ENCODE measurements around the gene APBB2. TPM values are rescaled to one million over a fixed set of nuclear protein-coding genes. Genes with fewer than 3 reads are reported as not detected.

APBB2 gene
- total and polyA plus RNA-seq, 10 of the 15 experiments (the other 5 are each of a cell fraction or from before 2014, with no cell fraction given) = 2.7 to 24.6 (median 19.0) TPM

DNA sequence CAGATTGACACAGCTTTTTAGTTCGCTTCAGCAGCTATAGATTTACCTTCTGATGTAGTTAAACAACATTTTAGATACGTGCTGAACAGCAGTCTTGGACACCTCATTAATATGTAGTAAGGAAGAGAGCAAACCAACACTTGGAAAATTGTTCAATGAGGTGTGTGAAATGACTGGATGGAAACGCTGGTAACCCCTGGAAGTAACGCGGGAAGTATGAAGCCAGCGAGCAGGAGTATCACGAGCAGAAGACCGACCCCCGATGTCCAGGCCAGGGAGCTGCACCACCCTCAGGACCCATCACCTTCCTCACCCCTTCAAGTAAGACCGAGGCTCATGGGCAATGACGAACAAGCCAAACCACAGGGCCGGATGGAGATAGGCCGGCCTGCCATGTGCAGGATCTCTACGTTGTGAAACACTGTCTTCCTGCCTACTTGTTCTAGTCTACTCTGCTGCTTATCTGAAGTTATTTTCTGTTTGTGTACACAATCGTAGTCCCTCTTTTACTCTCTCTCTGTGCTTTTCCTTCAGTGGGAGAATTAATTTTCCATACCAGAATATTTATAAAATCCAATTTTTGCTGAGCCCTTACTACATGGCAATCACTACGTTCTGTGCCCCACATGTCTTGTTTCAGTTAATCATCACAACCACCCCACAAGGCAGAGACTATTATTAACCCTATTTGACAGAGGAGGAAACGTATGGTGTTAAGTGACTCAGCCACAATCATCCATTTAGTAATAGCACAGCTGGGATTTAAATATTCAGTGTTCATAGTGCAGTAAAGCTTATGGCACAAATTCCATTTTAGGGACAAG lies 221.7 kb downstream of the APBB2 start (continued):
- TF ChIP-seq MAX (IDR thresholded peaks at IDR 0.05; ENCODE audit: low read depth, low read length) (0 out of 2 replicates have a peak, but pooled peaks have one; percentile 17), FOXK2 (IDR thresholded peaks at IDR 0.05) (no peak), SREBF2 (IDR thresholded peaks at IDR 0.05; ENCODE audit: low read length) (no peak), ZNF207 (IDR thresholded peaks at IDR 0.05; ENCODE audit: borderline replicate concordance) (no peak), PRDM15 (CRISPR knock-in tag; IDR thresholded peaks at IDR 0.05) (no peak), IRF3 (IDR thresholded peaks at IDR 0.05) (no peak), ZSCAN29 (IDR thresholded peaks at IDR 0.05) (no peak), SP1 (IDR thresholded peaks at IDR 0.05; ENCODE audit: low read depth, low read length) (no peak), PAX5 (IDR thresholded peaks at IDR 0.05; ENCODE audit: borderline replicate concordance, low read depth, low read length) (no peak), PBX3 (IDR thresholded peaks at IDR 0.05; ENCODE audit: insufficient replicate concordance, low read depth, low read length) (no peak), SRF (IDR thresholded peaks at IDR 0.05; ENCODE audit: low read depth in 2 of 2, low read length in 2 of 2) (no peak), TAF1 (IDR thresholded peaks at IDR 0.05; ENCODE audit: borderline replicate concordance, low read depth, low read length) (peak; percentile 43; the same call in 1 of the 2 replicates), KAT2A (conservative IDR thresholded peaks at IDR 0.05; ENCODE audit: control insufficient read depth, low read depth, low read length) (no peak), POLR2AphosphoS5 (IDR thresholded peaks at IDR 0.05; ENCODE audit: low read length) (peak; percentile 75), NBN (IDR thresholded peaks at IDR 0.05) (no peak), KDM1A (IDR thresholded peaks at IDR 0.05; ENCODE audit: borderline replicate concordance) (no peak), SIN3A (IDR thresholded peaks at IDR 0.05; ENCODE audit: low read depth, low read length) (no peak), IKZF1 (conservative IDR thresholded peaks at IDR 0.05) (0 out of 2 replicates have a peak, but pooled peaks have one; percentile 16)
- TF ChIP-seq, protein P1, sequence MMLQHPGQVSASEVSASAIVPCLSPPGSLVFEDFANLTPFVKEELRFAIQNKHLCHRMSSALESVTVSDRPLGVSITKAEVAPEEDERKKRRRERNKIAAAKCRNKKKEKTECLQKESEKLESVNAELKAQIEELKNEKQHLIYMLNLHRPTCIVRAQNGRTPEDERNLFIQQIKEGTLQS (IDR thresholded peaks at IDR 0.05; ENCODE audit: borderline replicate concordance, extremely low read depth, low read depth, low read length) = no peak
